Measurements from ENCODE around the gene ZGPAT. TPM values are rescaled to one million over a fixed set of nuclear protein-coding genes. Genes with fewer than 3 reads are reported as not detected.

ZGPAT gene
- total and polyA plus RNA-seq, 2 of the 13 experiments (the other 11 are each of a cell fraction or from before 2014, with no cell fraction given), result 23.0 to 41.9 TPM

GRCh38 chr20:63694584-63695423 lies 13.0 kb upstream of the ZGPAT start (continued):
- TF ChIP-seq CAMTA2 (CRISPR knock-in tag; IDR thresholded peaks at IDR 0.05; ENCODE audit: borderline replicate concordance), result 0 out of 2 replicates have a peak, but pooled peaks have one; percentile 5

GRCh38 chr20:63695424-63696305 lies 12.2 kb upstream of the ZGPAT start:
- H3K27ac ChIP-seq (ENCODE audit: extremely low read length, insufficient read depth, low read length), result no peak overlapping the region
- no peak overlapping the region for H2AFZ ChIP-seq (ENCODE audit: low read length)
- H3K9me3 ChIP-seq (ENCODE audit: low read length), result no peaks in the 10 kb centered on the region
- ChIA-PET CTCF (ENCODE audit: low intra/inter-chr PET ratio, low total read pairs) (no interaction called here), POLR2A (interaction anchor here (0.7 to 1.7 kb wide), 2 partner anchors 12 to 13 kb away, joined by 3 to 9 read pairs; partner anchors contain the start of genes ARFRP1 and ZGPAT)
- 93% methylated on average over 13 of the region's 25 CpGs for WGBS (ENCODE audit: low lambda C conversion rate)
- H3K4me1 ChIP-seq (ENCODE audit: insufficient read depth, low read length), result peaks cover 21% of the 10 kb centered on the region
- H3K4me3 ChIP-seq (replicated peaks in 1 of 3; ENCODE audit: insufficient read depth in 1 of 3, low read depth in 2 of 3, low read length in 3 of 3), result no peak overlapping the region
- in situ Hi-C loops (cut with HindIII; ENCODE audit: extremely low pct_ligation_motif_present, low pct_unique_long_range_greater_than_20kb), result no loop called here
- peak; percentile 0 for ATAC-seq
- H3K4me2 ChIP-seq (ENCODE audit: low read depth, low read length), result no peak overlapping the region
- no TSS peak for BruUV-seq (replicated peaks)
- H3K36me3 ChIP-seq (replicated peaks in 1 of 2; ENCODE audit: control insufficient read depth in 1 of 2, insufficient read depth in 2 of 2, low read length in 2 of 2), result peaks cover 4% of the 10 kb centered on the region in 2 experiments; a peak in 4 of 5 replicates
- DNase-seq (ENCODE audit: low spot score), result no peak
- H3K9ac ChIP-seq (ENCODE audit: insufficient read depth, low read depth, low read length), result no peak overlapping the region
- FAIRE-seq, result no peak
- H4K20me1 ChIP-seq (ENCODE audit: insufficient read depth, low read length), result peaks cover 4% of the 10 kb centered on the region; the same call in 1 of the 2 replicates
- no peaks in the 10 kb centered on the region for H3K79me2 ChIP-seq (ENCODE audit: insufficient read depth, low read length)
- intact Hi-C loops (cut with micrococcal nuclease; ENCODE audit: unreplicated experiment), result no loop called here
- H3K27me3 ChIP-seq (ENCODE audit: control insufficient read depth in 1 of 2, insufficient read depth in 2 of 2, low read length in 2 of 2), result no peaks in the 10 kb centered on the region
- TF ChIP-seq AGO1 (IDR thresholded peaks at IDR 0.05; ENCODE audit: low read depth, low read length, poor library complexity, severe bottlenecking) (peak; percentile 98), KLF12 (CRISPR knock-in tag; IDR thresholded peaks at IDR 0.05; ENCODE audit: borderline replicate concordance) (0 out of 2 replicates have a peak, but pooled peaks have one; percentile 22), HNRNPL (IDR thresholded peaks at IDR 0.05; ENCODE audit: low read depth, low read length) (peak; percentile 82), ZSCAN29 (CRISPR knock-in tag; conservative IDR thresholded peaks at IDR 0.05) (no peak), BORCS8-MEF2B (CRISPR knock-in tag; IDR thresholded peaks at IDR 0.05) (0 out of 2 replicates have a peak, but pooled peaks have one; percentile 46), NR2F1 (CRISPR knock-in tag; IDR thresholded peaks at IDR 0.05) (no peak), POLR2G (IDR thresholded peaks at IDR 0.05; ENCODE audit: low read depth, low read length) (peak; percentile 14; the same call in 1 of the 2 replicates), MAF1 (CRISPR knock-in tag; IDR thresholded peaks at IDR 0.05; ENCODE audit: borderline replicate concordance) (0 out of 2 replicates have a peak, but pooled peaks have one; percentile 39), SALL1 (CRISPR knock-in tag; IDR thresholded peaks at IDR 0.05) (0 out of 2 replicates have a peak, but pooled peaks have one; percentile 12), ASH2L (IDR thresholded peaks at IDR 0.05; ENCODE audit: insufficient read length, low read depth, low read length) (no peak), KDM5B (CRISPR knock-in tag; IDR thresholded peaks at IDR 0.05; ENCODE audit: borderline replicate concordance) (peak; percentile 56; the same call in 1 of the 2 replicates), NFIB (CRISPR knock-in tag; IDR thresholded peaks at IDR 0.05; ENCODE audit: borderline replicate concordance) (0 out of 2 replicates have a peak, but pooled peaks have one; percentile 23), ZNF687 (CRISPR knock-in tag; IDR thresholded peaks at IDR 0.05) (peak; percentile 23; the same call in 1 of the 2 replicates), ZSCAN31 (CRISPR knock-in tag; IDR thresholded peaks at IDR 0.05; ENCODE audit: low read depth) (no peak; the same call in 1 of the 2 replicates)
